ENCODE data around the gene TRIP4. TPM values are rescaled to one million over a fixed set of nuclear protein-coding genes. Genes with fewer than 3 reads are reported as not detected.

Gene TRIP4
- polyA plus RNA-seq, 3 donors = 23.0 to 40.1 (median 35.6) TPM

DNA sequence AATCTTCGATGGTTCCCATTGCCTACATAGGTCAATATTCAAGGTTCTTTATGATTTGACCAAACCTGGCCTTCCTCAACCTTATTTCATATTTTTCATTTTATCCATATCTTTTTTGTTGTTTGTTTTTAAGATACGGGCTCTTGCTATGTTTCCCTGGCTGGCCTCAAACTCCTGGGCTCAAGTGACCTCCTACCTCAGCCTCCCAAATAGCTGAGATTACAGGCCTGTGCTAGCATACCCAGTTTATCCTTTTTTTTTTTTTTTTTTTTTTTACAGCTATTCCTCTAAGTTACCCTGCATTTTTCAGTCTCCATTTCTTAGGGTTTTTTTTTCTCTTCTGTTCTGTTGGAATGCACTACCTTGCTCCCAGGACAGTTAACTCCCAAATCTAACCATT lies 87.2 kb downstream of the TRIP4 start:
- no CpG with 5 or more reads among the region's 2 CpGs for WGBS (ENCODE audit: insufficient coverage)
- no peaks in the 10 kb centered on the region for H3K9me3 ChIP-seq (replicated peaks in 1 of 2; ENCODE audit: control insufficient read depth in 1 of 2, insufficient read depth in 1 of 2, low read length in 2 of 2)
- Mint-ChIP-seq H3K4me1 (peaks cover 26% of the 10 kb centered on the region), H3K36me3 (peaks cover 15 to 50% of the 10 kb centered on the region in 2 donors), H3K27me3 (ENCODE audit: low read depth in 3 of 3) (peaks cover 0 to 2% (median 0%) of the 10 kb centered on the region in 3 donors), H3K4me3 (no peak overlapping the region), H3K9me3 (peaks cover 0 to 2% (median 0%) of the 10 kb centered on the region in 7 donors), H3K27ac (peak overlapping the region in 3 of 7 donors; percentile 9 to 53 (median 36))
- H2AFZ ChIP-seq (ENCODE audit: insufficient read depth, low read depth, low read length, poor library complexity, severe bottlenecking) = no peak overlapping the region
- no peak overlapping the region for H3K27ac ChIP-seq (ENCODE audit: low read depth in 1 of 2, low read length in 2 of 2)
- no peak overlapping the region for H3K4me2 ChIP-seq (replicated peaks; ENCODE audit: extremely low read depth, low read length, poor library complexity, severe bottlenecking)
- peaks cover 90% of the 10 kb centered on the region for H3K79me2 ChIP-seq (ENCODE audit: insufficient read depth, low read length)
- H3K36me3 ChIP-seq (replicated peaks in 1 of 2; ENCODE audit: control insufficient read depth in 1 of 2, insufficient read depth in 2 of 2, low read length in 2 of 2) = peaks cover 2 to 42% of the 10 kb centered on the region in 2 donors
- peaks cover 87% of the 10 kb centered on the region for H4K20me1 ChIP-seq (ENCODE audit: insufficient read depth, low read length)
- no peak overlapping the region for H3K9ac ChIP-seq (ENCODE audit: insufficient read depth, low read length, poor library complexity, severe bottlenecking)
- DNase-seq = no peak
- intact Hi-C loops (cut with micrococcal nuclease) = no loop called here
- no peak overlapping the region for H3K4me3 ChIP-seq (replicated peaks in 1 of 3; ENCODE audit: low read depth in 2 of 3, low read length in 3 of 3)
- TF ChIP-seq, protein P1, sequence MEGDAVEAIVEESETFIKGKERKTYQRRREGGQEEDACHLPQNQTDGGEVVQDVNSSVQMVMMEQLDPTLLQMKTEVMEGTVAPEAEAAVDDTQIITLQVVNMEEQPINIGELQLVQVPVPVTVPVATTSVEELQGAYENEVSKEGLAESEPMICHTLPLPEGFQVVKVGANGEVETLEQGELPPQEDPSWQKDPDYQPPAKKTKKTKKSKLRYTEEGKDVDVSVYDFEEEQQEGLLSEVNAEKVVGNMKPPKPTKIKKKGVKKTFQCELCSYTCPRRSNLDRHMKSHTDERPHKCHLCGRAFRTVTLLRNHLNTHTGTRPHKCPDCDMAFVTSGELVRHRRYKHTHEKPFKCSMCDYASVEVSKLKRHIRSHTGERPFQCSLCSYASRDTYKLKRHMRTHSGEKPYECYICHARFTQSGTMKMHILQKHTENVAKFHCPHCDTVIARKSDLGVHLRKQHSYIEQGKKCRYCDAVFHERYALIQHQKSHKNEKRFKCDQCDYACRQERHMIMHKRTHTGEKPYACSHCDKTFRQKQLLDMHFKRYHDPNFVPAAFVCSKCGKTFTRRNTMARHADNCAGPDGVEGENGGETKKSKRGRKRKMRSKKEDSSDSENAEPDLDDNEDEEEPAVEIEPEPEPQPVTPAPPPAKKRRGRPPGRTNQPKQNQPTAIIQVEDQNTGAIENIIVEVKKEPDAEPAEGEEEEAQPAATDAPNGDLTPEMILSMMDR (IDR thresholded peaks at IDR 0.05) = no peak
- H3K4me1 ChIP-seq (ENCODE audit: control insufficient read depth in 1 of 2, insufficient read depth in 2 of 2, low read length in 2 of 2) = peaks cover 4 to 12% of the 10 kb centered on the region in 2 donors
- H3K27me3 ChIP-seq (ENCODE audit: control insufficient read depth in 2 of 2, insufficient read depth in 2 of 2, low read length in 2 of 2) = no peaks in the 10 kb centered on the region

DNA sequence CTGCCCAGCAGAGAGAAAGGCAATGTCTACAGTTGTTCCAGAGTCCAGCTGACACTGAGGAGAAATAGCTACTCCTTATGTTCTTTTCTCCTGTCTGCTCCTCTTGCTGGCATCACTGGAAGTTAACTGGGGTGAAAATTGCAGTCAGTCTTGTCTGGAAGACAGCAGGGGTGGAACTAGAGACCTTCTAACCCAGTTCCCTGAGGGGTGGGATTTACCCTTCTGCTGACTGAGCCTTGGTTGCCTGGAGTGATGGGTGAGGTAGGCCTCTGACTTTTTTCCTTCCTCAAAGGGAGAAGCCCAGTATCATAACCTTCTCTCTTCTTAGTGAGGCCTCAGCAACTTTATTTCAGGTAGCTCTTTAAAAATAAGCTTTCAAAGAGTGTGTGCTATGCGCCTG lies 88.9 kb downstream of the TRIP4 start:
- peaks cover 0 to 2% (median 0%) of the 10 kb centered on the region in 7 donors for H3K9me3 Mint-ChIP-seq
- Histone ChIP-seq H3K4me1 (ENCODE audit: control insufficient read depth in 1 of 2, insufficient read depth in 2 of 2, low read length in 2 of 2) (peaks cover 4 to 19% of the 10 kb centered on the region in 2 donors), H3K79me2 (ENCODE audit: insufficient read depth, low read length) (peaks cover 85% of the 10 kb centered on the region), H3K4me3 (replicated peaks in 1 of 3; ENCODE audit: low read depth in 2 of 3, low read length in 3 of 3) (no peak overlapping the region), H4K20me1 (ENCODE audit: insufficient read depth, low read length) (peaks cover 83% of the 10 kb centered on the region), H2AFZ (ENCODE audit: insufficient read depth, low read depth, low read length, poor library complexity, severe bottlenecking) (no peak overlapping the region), H3K27me3 (ENCODE audit: control insufficient read depth in 2 of 2, insufficient read depth in 2 of 2, low read length in 2 of 2) (no peaks in the 10 kb centered on the region), H3K9ac (ENCODE audit: insufficient read depth, low read length, poor library complexity, severe bottlenecking) (no peak overlapping the region), H3K4me2 (replicated peaks; ENCODE audit: extremely low read depth, low read length, poor library complexity, severe bottlenecking) (no peak overlapping the region), H3K36me3 (replicated peaks in 1 of 2; ENCODE audit: control insufficient read depth in 1 of 2, insufficient read depth in 2 of 2, low read length in 2 of 2) (peaks cover 0 to 25% of the 10 kb centered on the region in 2 donors), H3K9me3 (replicated peaks in 1 of 2; ENCODE audit: control insufficient read depth in 1 of 2, insufficient read depth in 1 of 2, low read length in 2 of 2) (no peaks in the 10 kb centered on the region), H3K27ac (ENCODE audit: low read depth in 1 of 2, low read length in 2 of 2) (peak overlapping the region in 1 of 2 donors; percentile 43)
- H3K27me3 Mint-ChIP-seq (ENCODE audit: low read depth in 3 of 3) = peaks cover 0 to 2% (median 0%) of the 10 kb centered on the region in 3 donors
- H3K27ac Mint-ChIP-seq = peak overlapping the region in 6 of 7 donors; percentile 5 to 78 (median 42)
- peaks cover 36% of the 10 kb centered on the region for H3K4me1 Mint-ChIP-seq
- TF ChIP-seq, protein P1 (IDR thresholded peaks at IDR 0.05) = no peak
- WGBS (ENCODE audit: insufficient coverage) = no CpG with 5 or more reads among the region's 1 CpG
- DNase-seq = no peak
- peaks cover 15 to 35% of the 10 kb centered on the region in 2 donors for H3K36me3 Mint-ChIP-seq
- intact Hi-C loops (cut with micrococcal nuclease) = no loop called here
- H3K4me3 Mint-ChIP-seq = no peak overlapping the region

Data from CD14-positive monocyte (primary cell).